Mesenchymal stem cell (in vitro differentiated cells and primary cell): ENCODE data around the gene ZMYM2.

Experiments used
- DNase-seq: peaks from one replicate; pipeline ENCODE4 v3.0.0-alpha.2; 2013
- H2AFZ ChIP-seq: one replicate; pipeline ENCODE4 v1.6.1; 2013; ENCODE audit warnings: low read depth, mild to moderate bottlenecking, control low read depth, inconsistent platforms, low read length, moderate library complexity
- H2AK5ac ChIP-seq: 2 replicates; pipeline ENCODE4 v1.6.1; 2013; ENCODE audit warnings: low read length, moderate library complexity, mild to moderate bottlenecking, inconsistent platforms; ENCODE audit not compliant: severe bottlenecking
- H2BK120ac ChIP-seq: one replicate; pipeline ENCODE4 v1.6.1; 2013; ENCODE audit warnings: low read depth, mild to moderate bottlenecking, inconsistent platforms, low read length, moderate library complexity
- H2BK12ac ChIP-seq, 2 experiments: one replicate each; pipeline ENCODE4 v1.6.1; 2013; ENCODE audit warnings: inconsistent platforms in 2 of 2, low read length in 2 of 2, mild to moderate bottlenecking in 2 of 2, moderate library complexity in 2 of 2, control low read depth in 1 of 2
- H2BK15ac ChIP-seq: one replicate; pipeline ENCODE4 v1.6.1; 2013; ENCODE audit warnings: mild to moderate bottlenecking, low read depth, inconsistent platforms; ENCODE audit not compliant: poor library complexity, severe bottlenecking
- H2BK5ac ChIP-seq: 2 replicates; pipeline ENCODE4 v1.6.1; 2013; ENCODE audit warnings: low read depth, mild to moderate bottlenecking, low read length, control low read depth, inconsistent platforms; ENCODE audit not compliant: poor library complexity, severe bottlenecking
- H3K14ac ChIP-seq, 2 experiments: one replicate each; pipeline ENCODE4 v1.6.1; 2013; ENCODE audit warnings: inconsistent platforms in 2 of 2, low read length in 2 of 2, control low read depth in 1 of 2, mild to moderate bottlenecking in 1 of 2, moderate library complexity in 1 of 2
- H3K18ac ChIP-seq, 2 experiments: one replicate each; pipeline ENCODE4 v1.6.1; 2013; ENCODE audit warnings: inconsistent platforms in 2 of 2, low read length in 2 of 2, control low read depth in 1 of 2, low read depth in 1 of 2, mild to moderate bottlenecking in 1 of 2
- H3K23ac ChIP-seq, 2 experiments: one replicate each; pipeline ENCODE4 v1.6.1; 2013; ENCODE audit warnings: inconsistent platforms in 2 of 2, low read length in 2 of 2, mild to moderate bottlenecking in 2 of 2, moderate library complexity in 2 of 2, control low read depth in 1 of 2
- H3K27ac ChIP-seq: 2 replicates; pipeline ENCODE4 v1.5.1; 2013; ENCODE audit warnings: mild to moderate bottlenecking, moderate library complexity, low read length, control low read depth, inconsistent platforms; ENCODE audit not compliant: poor library complexity, severe bottlenecking
- H3K27me3 ChIP-seq, 2 experiments: 2 replicates each; pipeline versions ENCODE4 v1.6.1 to v1.7.0; 2013; ENCODE audit warnings: low read length in 2 of 2, mild to moderate bottlenecking in 2 of 2, moderate library complexity in 2 of 2, control low read depth in 1 of 2, inconsistent platforms in 1 of 2; ENCODE audit not compliant: control insufficient read depth in 1 of 2, insufficient read depth in 1 of 2
- H3K36me3 ChIP-seq, 2 experiments: 2 replicates each; pipeline versions ENCODE4 v1.6.1 to v1.7.0; 2013; ENCODE audit warnings: low read length in 2 of 2, control low read depth in 1 of 2, inconsistent platforms in 1 of 2, low read depth in 1 of 2, mild to moderate bottlenecking in 1 of 2; ENCODE audit not compliant: insufficient read depth in 2 of 2, control insufficient read depth in 1 of 2
- H3K4ac ChIP-seq, 2 experiments: one replicate each; pipeline ENCODE4 v1.6.1; 2013; ENCODE audit warnings: inconsistent platforms in 2 of 2, low read length in 2 of 2, mild to moderate bottlenecking in 2 of 2, moderate library complexity in 2 of 2, control low read depth in 1 of 2, low read depth in 1 of 2
- H3K4me1 ChIP-seq: 2 replicates; pipeline ENCODE4 v1.6.1; 2013; ENCODE audit warnings: low read depth, low read length, control low read depth; ENCODE audit not compliant: control insufficient read depth, insufficient read depth
- H3K4me2 ChIP-seq: 2 replicates; pipeline ENCODE4 v1.6.1; 2013; ENCODE audit warnings: low read length, mild to moderate bottlenecking, inconsistent platforms; ENCODE audit not compliant: poor library complexity, severe bottlenecking
- H3K4me3 ChIP-seq, 2 experiments: 2 replicates each; pipeline versions ENCODE4 v1.5.1 to v1.7.0; 2013; ENCODE audit warnings: low read length in 2 of 2, mild to moderate bottlenecking in 2 of 2, control low read depth in 1 of 2, low read depth in 1 of 2; ENCODE audit not compliant: insufficient read depth in 1 of 2
- H3K79me1 ChIP-seq: replicated peaks from 2 replicates; pipeline ENCODE4 v1.6.1; 2013; ENCODE audit warnings: mild to moderate bottlenecking, control low read depth, low read length, inconsistent platforms; ENCODE audit not compliant: poor library complexity, severe bottlenecking
- H3K9ac ChIP-seq: 2 replicates; pipeline ENCODE4 v1.7.0; 2013; ENCODE audit warnings: mild to moderate bottlenecking, low read length, moderate library complexity
- H3K9me3 ChIP-seq: 2 replicates; pipeline ENCODE4 v1.7.0; 2013; ENCODE audit warnings: mild to moderate bottlenecking, low read length; ENCODE audit not compliant: control insufficient read depth
- H4K8ac ChIP-seq: one replicate; pipeline ENCODE4 v1.6.1; 2013; ENCODE audit warnings: inconsistent platforms, mild to moderate bottlenecking, low read length, moderate library complexity
- H4K91ac ChIP-seq: one replicate; pipeline ENCODE4 v1.6.1; 2013; ENCODE audit warnings: mild to moderate bottlenecking, low read length, inconsistent platforms
- WGBS: methylation state at CpG from one replicate; pipeline ENCODE4 v1.1.7; 2013; ENCODE audit warnings: mixed read lengths; 5-methylcytosine and 5-hydroxymethylcytosine counted together

ZMYM2 gene

DNA sequence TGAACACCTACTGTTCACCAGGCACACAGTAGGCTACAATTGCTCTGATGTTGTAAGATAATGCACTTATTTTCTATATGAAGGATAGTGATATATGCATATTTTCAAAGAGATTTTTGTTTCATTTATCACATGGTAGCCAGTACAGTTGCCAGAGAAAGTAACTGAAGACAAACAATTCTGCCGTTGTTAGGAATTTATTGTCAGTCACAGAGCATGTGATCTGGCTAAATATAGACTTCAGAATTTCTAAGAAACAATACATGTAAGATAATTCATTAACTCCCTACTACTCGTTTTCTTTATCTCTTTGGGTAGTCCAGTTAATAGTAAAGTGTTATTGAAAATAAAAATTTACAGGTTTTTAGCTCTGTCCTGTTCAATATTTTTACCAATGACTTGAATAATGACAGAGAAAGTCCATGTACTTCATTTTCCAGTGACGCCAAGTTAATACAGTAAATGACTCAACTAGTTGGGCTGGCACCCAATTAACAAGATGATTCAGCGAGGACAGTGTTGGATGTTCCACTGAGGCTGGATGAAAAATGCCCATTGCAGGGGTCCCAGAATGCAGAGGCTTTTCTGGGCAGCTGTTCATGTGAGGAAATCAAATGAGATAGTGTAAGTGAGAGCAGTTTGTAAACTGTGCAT lies 166.7 kb downstream of the ZMYM2 start:
- no peak overlapping the region for H2AK5ac ChIP-seq
- H3K23ac ChIP-seq: no peak overlapping the region
- no peaks in the 10 kb centered on the region for H3K9me3 ChIP-seq
- 71% methylated on average over 2 of the region's 4 CpGs for WGBS
- H3K36me3 ChIP-seq: no peaks in the 10 kb centered on the region
- H2BK12ac ChIP-seq: no peak overlapping the region
- no peak overlapping the region for H3K4me2 ChIP-seq
- DNase-seq: peak; percentile 59
- peak overlapping the region; percentile 83 for H3K9ac ChIP-seq
- peaks cover 3 to 17% of the 10 kb centered on the region in 2 experiments for H3K27me3 ChIP-seq
- peak overlapping the region in 1 of 2 experiments; percentile 17 for H3K4me3 ChIP-seq
- no peak overlapping the region for H3K14ac ChIP-seq
- no peak overlapping the region for H2BK5ac ChIP-seq
- H3K18ac ChIP-seq: no peak overlapping the region
- no peak overlapping the region for H4K91ac ChIP-seq
- H3K27ac ChIP-seq: no peak overlapping the region
- no peak overlapping the region for H3K4ac ChIP-seq
- H3K4me1 ChIP-seq: peaks cover 15% of the 10 kb centered on the region
- no peak overlapping the region for H2AFZ ChIP-seq
- H2BK120ac ChIP-seq: no peak overlapping the region
- H3K79me1 ChIP-seq: no peaks in the 10 kb centered on the region
- H2BK15ac ChIP-seq: no peak overlapping the region
- H4K8ac ChIP-seq: no peak overlapping the region

DNA sequence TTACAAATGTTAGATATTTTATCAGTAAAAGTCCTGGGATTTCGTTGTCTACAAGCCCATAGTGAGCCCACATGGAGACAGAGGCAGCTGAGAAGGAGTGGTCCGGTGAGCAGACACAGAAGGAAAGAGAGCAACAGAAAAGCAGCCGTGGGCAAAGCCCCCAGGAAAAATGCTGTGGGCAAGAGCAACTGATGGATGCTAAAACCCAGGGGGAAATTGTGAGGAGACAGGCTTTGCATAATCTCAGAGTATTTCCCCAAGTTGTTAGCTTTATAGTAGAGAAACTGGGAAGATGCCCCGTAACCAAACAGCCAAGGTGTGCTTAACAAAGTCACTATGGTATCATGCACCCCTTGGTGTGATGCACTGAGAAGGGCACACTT lies 167.2 kb downstream of the ZMYM2 start:
- Histone ChIP-seq H3K9ac (peak overlapping the region; percentile 83), H3K23ac (no peak overlapping the region), H3K4me3 (no peak overlapping the region), H3K79me1 (no peaks in the 10 kb centered on the region), H3K4me1 (peaks cover 15% of the 10 kb centered on the region), H3K36me3 (no peaks in the 10 kb centered on the region), H3K27me3 (peaks cover 3 to 22% of the 10 kb centered on the region in 2 experiments), H2BK120ac (no peak overlapping the region), H2BK15ac (no peak overlapping the region), H3K4me2 (no peak overlapping the region), H2AFZ (no peak overlapping the region), H3K27ac (no peak overlapping the region), H2BK5ac (no peak overlapping the region), H3K14ac (no peak overlapping the region), H4K8ac (no peak overlapping the region), H4K91ac (no peak overlapping the region), H2AK5ac (no peak overlapping the region), H3K9me3 (no peaks in the 10 kb centered on the region), H3K4ac (no peak overlapping the region), H2BK12ac (no peak overlapping the region), H3K18ac (no peak overlapping the region)
- 88% methylated on average over 4 of the region's 4 CpGs for WGBS
- DNase-seq: no peak

DNA sequence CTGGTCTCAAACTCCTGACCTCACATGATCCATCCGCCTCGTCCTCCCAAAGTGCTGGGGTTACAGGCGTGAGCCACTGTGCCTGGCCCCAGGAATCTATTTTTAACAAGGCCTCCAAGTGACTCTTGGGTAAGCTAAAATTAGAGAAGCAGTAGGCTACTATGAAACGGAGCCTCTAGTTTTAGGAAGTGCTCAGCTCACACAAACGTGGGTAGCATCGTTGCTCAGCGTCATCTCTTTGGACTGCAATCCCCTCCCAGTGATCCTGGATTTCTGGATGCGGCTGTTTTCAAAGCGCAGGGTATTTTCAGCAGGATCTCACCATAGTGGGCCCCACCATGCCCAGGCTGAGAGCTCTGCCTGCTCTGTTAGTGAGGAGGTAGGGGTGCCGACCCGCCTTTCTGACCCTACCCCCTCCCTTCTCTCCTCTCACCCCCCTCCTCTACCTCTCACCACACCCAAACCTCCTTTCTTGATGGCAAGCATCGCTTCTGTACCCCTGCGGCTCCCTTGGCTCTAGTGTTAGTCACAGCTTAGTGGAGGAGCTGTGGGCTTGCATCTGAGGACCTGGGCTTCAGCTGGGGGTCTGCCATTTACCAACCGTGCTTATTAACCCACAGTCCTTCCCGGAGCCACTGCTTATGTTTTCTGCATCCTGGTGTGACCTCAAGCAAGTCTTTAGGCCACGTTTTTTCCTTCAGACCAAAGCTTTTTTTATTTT lies 168.2 kb downstream of the ZMYM2 start:
- WGBS: 88% methylated on average over 15 of the region's 16 CpGs
- no peak for DNase-seq
- Histone ChIP-seq H3K4me1 (peaks cover 15% of the 10 kb centered on the region), H3K79me1 (no peaks in the 10 kb centered on the region), H2AFZ (no peak overlapping the region), H3K4me2 (no peak overlapping the region), H3K27ac (no peak overlapping the region), H4K8ac (no peak overlapping the region), H2BK120ac (no peak overlapping the region), H2BK15ac (no peak overlapping the region), H2AK5ac (no peak overlapping the region), H3K4me3 (no peak overlapping the region), H3K4ac (no peak overlapping the region), H3K27me3 (peaks cover 12 to 29% of the 10 kb centered on the region in 2 experiments), H4K91ac (peak overlapping the region; percentile 25), H3K9ac (peak overlapping the region; percentile 91), H2BK12ac (no peak overlapping the region), H3K9me3 (no peaks in the 10 kb centered on the region), H3K14ac (no peak overlapping the region), H3K23ac (no peak overlapping the region), H3K18ac (no peak overlapping the region), H3K36me3 (no peaks in the 10 kb centered on the region), H2BK5ac (no peak overlapping the region)

DNA sequence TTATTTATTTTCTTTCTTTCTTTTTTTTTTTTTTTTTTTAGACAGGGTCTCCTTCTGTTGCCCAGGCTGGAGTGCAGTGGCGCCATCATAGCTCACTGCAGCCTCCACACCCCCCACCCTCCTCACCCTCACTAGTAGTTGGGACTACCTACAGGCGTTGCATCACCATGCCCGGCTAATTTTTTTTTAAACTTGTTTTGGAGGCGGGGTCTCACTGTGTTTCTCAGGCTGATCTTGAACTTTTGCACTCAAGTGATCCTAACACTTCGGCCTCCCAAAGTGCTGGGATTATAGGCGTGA lies 168.7 kb downstream of the ZMYM2 start:
- H2BK5ac ChIP-seq: no peak overlapping the region
- H3K36me3 ChIP-seq: no peaks in the 10 kb centered on the region
- DNase-seq: no peak
- H3K27ac ChIP-seq: no peak overlapping the region
- no peak overlapping the region for H2BK12ac ChIP-seq
- no peak overlapping the region for H3K23ac ChIP-seq
- H2BK120ac ChIP-seq: no peak overlapping the region
- peaks cover 15% of the 10 kb centered on the region for H3K4me1 ChIP-seq
- no peak overlapping the region for H3K14ac ChIP-seq
- H2BK15ac ChIP-seq: no peak overlapping the region
- peak overlapping the region; percentile 70 to 75 for H3K4me3 ChIP-seq
- H3K9me3 ChIP-seq: no peaks in the 10 kb centered on the region
- no peak overlapping the region for H3K18ac ChIP-seq
- H3K9ac ChIP-seq: peak overlapping the region; percentile 91
- no peak overlapping the region for H2AK5ac ChIP-seq
- peak overlapping the region; percentile 99 for H3K4me2 ChIP-seq
- no peaks in the 10 kb centered on the region for H3K79me1 ChIP-seq
- H4K8ac ChIP-seq: no peak overlapping the region
- H4K91ac ChIP-seq: no peak overlapping the region
- 29% methylated on average over 6 of the region's 6 CpGs for WGBS
- peaks cover 15 to 32% of the 10 kb centered on the region in 2 experiments for H3K27me3 ChIP-seq
- H3K4ac ChIP-seq: peak overlapping the region in 1 of 2 experiments; percentile 91
- peak overlapping the region; percentile 10 for H2AFZ ChIP-seq
